Activated T-helper 1 cell treated with anti-CD3 and anti-CD28 coated beads, Interleukin-12 subunit alpha, Interleukin-12 subunit beta, Interleukin-2, Interleukin-4 antibody, amounts not matched to agents 30 ng/mL and 10 ng/mL and 1 ng/mL, durations not matched to agents 14 hours and 24 hours and 36 hours (primary cell): ENCODE data around the gene SPATA17. TPM values are rescaled to one million over a fixed set of nuclear protein-coding genes. Genes with fewer than 3 reads are reported as not detected.
"Not testable (repeated sequence)": the region's sequence is repeated elsewhere in the genome, so short reads cannot be mapped to it uniquely, and the experiment has no call there.

Experiments
- DNase-seq: peaks from one replicate; pipeline ENCODE4 v3.0.0; 2021; ENCODE audit warnings: low spot score
- H3K27ac Mint-ChIP-seq: one replicate; pipeline ENCODE4 v1.8.0; 2021; ENCODE audit warnings: mild to moderate bottlenecking, mixed read lengths
- H3K27me3 Mint-ChIP-seq: one replicate; pipeline ENCODE4 v1.8.0; 2022; ENCODE audit warnings: mild to moderate bottlenecking, moderate library complexity, mixed read lengths; ENCODE audit not compliant: insufficient read depth
- H3K36me3 Mint-ChIP-seq: one replicate; pipeline ENCODE4 v1.8.0; 2021; ENCODE audit warnings: low read depth, mixed read lengths
- H3K4me1 Mint-ChIP-seq: one replicate; pipeline ENCODE4 v1.8.0; 2021; ENCODE audit warnings: low read depth, mixed read lengths
- H3K4me3 Mint-ChIP-seq: one replicate; pipeline ENCODE4 v1.8.0; 2021; ENCODE audit warnings: mild to moderate bottlenecking, moderate library complexity, mixed read lengths
- H3K9me3 Mint-ChIP-seq: one replicate; pipeline ENCODE4 v1.8.0; 2021; ENCODE audit warnings: mixed read lengths
- intact Hi-C: fragments of 100-400 bp; cut with micrococcal nuclease; formaldehyde crosslinking; loops from one replicate; pipeline ENCODE4 v1.15.1; 2024
- total RNA-seq: library from RNA; stranded (reverse); gene quantifications from 2 replicates; pipeline ENCODE4 v1.2.3, GENCODE V29; 2022

Gene SPATA17
- total RNA-seq, 1 donor from 2014 or later = not detected

DNA sequence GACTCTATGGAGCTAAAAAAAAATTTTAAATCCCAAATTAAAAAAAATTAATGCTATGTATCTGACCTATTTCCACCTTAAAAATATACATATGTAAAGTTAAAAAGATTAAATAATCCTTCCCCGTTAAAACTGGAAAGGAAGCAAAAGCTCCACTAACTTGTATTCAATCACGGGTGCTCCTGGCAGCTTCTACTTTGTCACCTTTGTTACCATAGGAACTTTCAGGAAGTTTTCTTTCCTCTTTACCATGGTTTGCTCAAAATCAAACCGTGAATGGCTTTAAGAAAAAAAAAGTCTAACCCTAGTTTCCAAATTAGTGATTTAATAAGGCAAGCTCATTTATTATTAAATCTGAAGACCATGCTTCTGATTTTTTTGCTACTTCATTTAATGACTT is 3.7 kb upstream of the SPATA17 start:
- Mint-ChIP-seq H3K4me1 (peaks cover 39% of the 10 kb centered on the region), H3K27ac (no peak overlapping the region), H3K36me3 (peaks cover 6% of the 10 kb centered on the region), H3K9me3 (no peaks in the 10 kb centered on the region), H3K4me3 (no peak overlapping the region), H3K27me3 (peaks cover 3% of the 10 kb centered on the region)
- no peak for DNase-seq
- intact Hi-C loops = loop anchor here (10.0 kb wide), 1 partner anchor 1547 kb away; the partner anchor contains the start of gene LYPLAL1

DNA sequence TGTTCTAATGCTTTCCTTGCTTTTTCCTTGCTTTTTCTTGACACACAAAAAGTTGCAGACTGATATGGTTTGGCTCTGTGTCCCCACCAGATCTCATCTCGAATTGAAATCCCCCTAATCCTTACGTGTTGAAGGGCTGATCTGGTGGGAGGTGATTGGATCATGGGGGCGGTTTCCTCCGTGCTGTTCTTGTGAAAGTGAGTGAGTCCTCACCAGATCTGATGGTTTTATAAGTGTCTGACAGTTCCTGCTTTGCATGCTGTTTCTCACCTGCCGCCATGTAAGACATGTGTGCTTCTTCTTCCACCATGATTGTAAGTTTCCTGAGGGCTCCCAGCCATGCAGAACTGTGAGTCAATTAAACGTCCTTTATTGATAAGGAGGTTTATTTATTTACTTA is 11.3 kb downstream of the SPATA17 start:
- intact Hi-C loops = no loop called here
- DNase-seq = no peak
- Mint-ChIP-seq H3K27ac (no peak overlapping the region), H3K9me3 (no peaks in the 10 kb centered on the region), H3K4me1 (no peaks in the 10 kb centered on the region), H3K4me3 (no peak overlapping the region), H3K27me3 (peaks cover 5% of the 10 kb centered on the region), H3K36me3 (no peaks in the 10 kb centered on the region)

DNA sequence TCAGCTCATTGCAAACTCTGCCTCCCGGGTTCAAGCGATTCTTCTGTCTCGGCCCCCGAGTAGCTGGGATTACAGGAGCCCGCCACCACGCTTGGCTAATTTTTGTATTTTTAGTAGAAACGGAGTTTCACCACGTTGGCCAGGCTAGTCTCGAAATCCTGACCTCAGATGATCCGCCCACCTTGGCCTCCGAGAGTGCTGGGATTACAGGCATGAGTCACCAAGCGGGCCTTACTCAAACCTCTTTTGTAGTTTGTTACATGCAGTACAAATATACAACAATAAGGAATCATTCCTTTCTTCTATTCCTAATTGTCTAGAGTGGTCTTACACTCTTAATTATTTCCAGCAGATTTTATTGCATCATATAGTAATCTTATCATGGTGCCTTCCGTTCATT is 16.6 kb downstream of the SPATA17 start:
- intact Hi-C loops = no loop called here
- Mint-ChIP-seq H3K27me3 (peaks cover 5% of the 10 kb centered on the region), H3K9me3 (no peaks in the 10 kb centered on the region), H3K27ac (no peak overlapping the region), H3K36me3 (no peaks in the 10 kb centered on the region), H3K4me1 (no peaks in the 10 kb centered on the region), H3K4me3 (no peak overlapping the region)
- no peak for DNase-seq

DNA sequence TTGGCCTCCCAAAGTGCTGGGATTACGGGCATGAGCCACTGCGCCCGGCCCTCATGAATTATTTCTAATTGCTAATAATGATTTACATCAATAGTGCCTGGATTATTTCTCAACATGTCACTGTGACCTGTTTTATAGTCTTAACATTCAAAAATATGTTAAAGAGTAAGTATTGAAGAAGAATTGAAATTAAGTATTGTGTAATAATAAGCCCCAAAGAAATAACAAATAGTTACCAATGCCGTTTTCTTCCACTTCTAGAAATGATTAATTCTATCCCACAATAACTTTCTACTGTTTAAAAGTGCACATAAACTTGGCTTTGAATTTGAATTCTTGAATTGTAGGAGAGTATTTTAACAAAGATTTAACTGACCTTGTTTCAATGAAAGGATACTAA is 19.5 kb downstream of the SPATA17 start:
- Mint-ChIP-seq H3K4me1 (no peaks in the 10 kb centered on the region), H3K27ac (no peak overlapping the region), H3K9me3 (no peaks in the 10 kb centered on the region), H3K27me3 (no peaks in the 10 kb centered on the region), H3K36me3 (no peaks in the 10 kb centered on the region), H3K4me3 (no peak overlapping the region)
- intact Hi-C loops = no loop called here
- no peak for DNase-seq

DNA sequence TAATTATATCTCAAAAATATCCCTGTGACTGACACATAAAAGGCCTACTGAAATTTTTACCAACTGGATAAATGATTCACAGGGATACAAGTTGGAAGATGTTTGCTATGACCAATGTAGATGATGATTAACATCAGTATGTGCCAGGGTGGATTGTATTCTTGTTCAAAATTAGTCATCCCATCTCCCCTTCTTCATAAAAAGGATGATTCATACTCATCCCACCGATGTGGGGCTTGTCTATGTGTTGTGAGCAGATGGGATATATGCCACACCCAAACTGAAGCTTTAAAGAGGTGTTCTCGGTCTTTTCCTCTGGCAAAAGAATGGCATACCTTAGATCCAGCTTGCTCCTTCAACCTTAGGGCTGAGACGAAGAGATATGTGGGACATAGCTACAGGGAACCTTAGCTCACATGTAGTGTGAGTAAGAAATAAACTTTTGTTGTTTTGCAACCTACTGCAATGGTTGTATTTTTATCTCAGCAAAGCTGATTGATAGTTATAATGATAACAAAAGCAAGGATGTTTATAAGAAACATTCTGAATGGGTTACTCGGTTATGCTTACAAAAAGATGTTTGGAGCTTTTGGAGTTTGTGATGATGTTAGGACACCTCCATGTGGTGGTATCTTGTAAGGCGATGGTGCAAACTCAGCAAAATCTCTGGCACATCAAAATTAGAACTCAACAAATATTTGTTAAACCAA is 29.4 kb downstream of the SPATA17 start:
- no peaks in the 10 kb centered on the region for H3K27me3 Mint-ChIP-seq
- no peaks in the 10 kb centered on the region for H3K4me1 Mint-ChIP-seq
- no peaks in the 10 kb centered on the region for H3K9me3 Mint-ChIP-seq
- intact Hi-C loops = no loop called here
- DNase-seq = no peak
- no peak overlapping the region for H3K27ac Mint-ChIP-seq
- no peak overlapping the region for H3K4me3 Mint-ChIP-seq
- no peaks in the 10 kb centered on the region for H3K36me3 Mint-ChIP-seq

DNA sequence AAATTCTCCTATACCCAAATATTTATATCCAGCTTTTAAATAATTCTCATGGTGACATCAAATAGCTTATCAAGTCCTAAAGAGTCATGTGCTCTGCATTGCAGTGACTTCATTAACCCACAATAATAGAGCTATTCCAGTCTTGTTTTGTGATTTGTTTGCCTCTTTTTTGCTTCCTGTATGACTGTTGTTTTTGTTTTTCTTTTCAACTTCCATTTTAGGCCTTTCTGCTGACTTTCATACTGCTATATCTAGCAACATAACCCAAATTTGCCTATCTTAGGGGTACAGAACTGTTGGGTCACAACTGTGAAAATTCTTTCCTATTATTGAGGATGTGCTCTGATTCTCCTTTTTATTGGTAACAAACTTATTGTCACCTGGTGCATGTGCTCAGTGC is 30.3 kb downstream of the SPATA17 start:
- Mint-ChIP-seq H3K9me3 (no peaks in the 10 kb centered on the region), H3K4me1 (no peaks in the 10 kb centered on the region), H3K36me3 (no peaks in the 10 kb centered on the region), H3K27me3 (no peaks in the 10 kb centered on the region), H3K27ac (no peak overlapping the region), H3K4me3 (no peak overlapping the region)
- intact Hi-C loops = no loop called here
- DNase-seq = no peak

DNA sequence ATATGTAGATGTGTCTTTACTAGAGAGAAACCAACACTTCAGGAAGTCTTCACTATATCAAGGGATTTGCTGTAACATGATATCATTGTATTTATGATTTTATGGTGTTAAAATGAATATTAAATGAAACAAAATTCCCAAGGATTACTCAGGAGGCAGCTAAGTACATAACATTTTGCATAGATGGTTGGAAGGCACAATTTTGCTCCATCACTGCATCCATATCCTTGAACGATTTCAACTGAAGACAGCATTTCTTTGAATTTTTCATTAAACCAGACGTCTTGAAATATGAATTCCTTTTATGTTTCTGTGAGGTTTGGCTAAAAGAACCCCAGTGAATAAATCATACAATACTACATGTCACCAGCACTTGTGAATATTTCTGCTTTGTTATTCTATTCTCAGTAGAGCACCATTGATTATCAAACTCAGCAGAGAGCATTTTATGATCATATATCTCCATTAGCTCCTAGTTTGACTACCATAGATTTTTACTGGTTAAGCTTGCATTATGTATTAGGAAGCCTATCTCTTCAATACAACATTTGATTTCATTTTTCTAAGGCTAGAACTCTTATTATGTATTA is 37.3 kb downstream of the SPATA17 start:
- no peak overlapping the region for H3K4me3 Mint-ChIP-seq
- H3K9me3 Mint-ChIP-seq = no peaks in the 10 kb centered on the region
- intact Hi-C loops = no loop called here
- H3K27ac Mint-ChIP-seq = no peak overlapping the region
- peaks cover 2% of the 10 kb centered on the region for H3K27me3 Mint-ChIP-seq
- H3K4me1 Mint-ChIP-seq = no peaks in the 10 kb centered on the region
- no peaks in the 10 kb centered on the region for H3K36me3 Mint-ChIP-seq
- DNase-seq = no peak

DNA sequence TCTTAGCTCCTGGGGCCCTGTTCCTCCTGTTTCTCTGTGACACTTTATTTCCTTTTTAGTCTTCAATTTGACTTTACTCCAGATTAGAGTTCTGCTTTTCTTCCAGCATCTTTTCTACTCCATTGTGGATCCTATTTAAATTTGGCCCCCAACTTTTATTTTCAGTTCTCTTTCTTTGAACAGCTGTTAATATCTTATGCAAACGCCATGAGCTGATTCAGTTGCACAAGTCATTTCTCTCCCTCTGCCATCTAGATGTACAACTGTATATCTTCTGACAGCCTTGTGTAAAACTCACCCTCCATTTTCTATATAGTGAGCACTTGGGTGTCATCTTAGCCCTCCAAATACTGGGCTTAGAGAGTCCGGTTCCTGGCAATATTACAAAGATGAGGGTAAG is 42.2 kb downstream of the SPATA17 start:
- no peak for DNase-seq
- Mint-ChIP-seq H3K4me1 (no peaks in the 10 kb centered on the region), H3K4me3 (no peak overlapping the region), H3K36me3 (no peaks in the 10 kb centered on the region), H3K9me3 (no peaks in the 10 kb centered on the region), H3K27ac (no peak overlapping the region), H3K27me3 (peaks cover 2% of the 10 kb centered on the region)
- intact Hi-C loops = no loop called here

DNA sequence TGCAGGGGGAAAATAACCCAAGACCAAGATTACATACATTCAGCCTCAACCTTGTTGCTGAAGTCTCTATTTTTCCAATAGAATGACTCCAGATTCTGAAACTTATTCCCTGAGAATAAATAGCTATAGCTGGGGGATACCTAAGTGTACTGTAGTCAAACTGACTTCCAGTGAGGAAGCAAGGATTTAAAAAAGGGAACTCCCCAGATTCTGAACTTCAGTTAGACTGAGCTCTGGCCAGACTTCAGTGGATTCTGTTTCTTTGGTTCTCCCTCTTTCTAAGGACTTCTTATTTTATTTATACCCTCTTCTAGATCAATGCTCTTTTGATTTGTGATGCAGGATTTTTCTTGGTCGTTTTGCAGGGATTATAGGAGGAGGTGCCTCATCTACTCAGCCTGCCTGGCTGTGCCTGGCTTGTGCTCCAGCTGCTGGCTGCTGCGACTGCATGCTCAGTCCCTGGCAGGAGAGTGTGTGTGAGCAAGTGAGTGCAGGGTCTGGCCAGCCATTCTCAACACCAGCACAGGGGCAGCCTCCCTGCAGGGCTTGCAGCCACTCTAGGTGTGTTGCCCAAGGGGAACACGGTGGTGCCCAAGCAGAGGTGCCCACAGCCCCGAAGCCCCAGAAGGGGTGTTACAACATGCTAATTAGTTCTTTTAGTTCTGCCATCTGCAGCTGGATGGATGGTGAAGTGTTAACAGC is 43.0 kb downstream of the SPATA17 start:
- H3K4me3 Mint-ChIP-seq = no peak overlapping the region
- H3K9me3 Mint-ChIP-seq = no peaks in the 10 kb centered on the region
- peaks cover 2% of the 10 kb centered on the region for H3K27me3 Mint-ChIP-seq
- no peaks in the 10 kb centered on the region for H3K36me3 Mint-ChIP-seq
- H3K4me1 Mint-ChIP-seq = no peaks in the 10 kb centered on the region
- DNase-seq = no peak
- intact Hi-C loops = no loop called here
- H3K27ac Mint-ChIP-seq = no peak overlapping the region

DNA sequence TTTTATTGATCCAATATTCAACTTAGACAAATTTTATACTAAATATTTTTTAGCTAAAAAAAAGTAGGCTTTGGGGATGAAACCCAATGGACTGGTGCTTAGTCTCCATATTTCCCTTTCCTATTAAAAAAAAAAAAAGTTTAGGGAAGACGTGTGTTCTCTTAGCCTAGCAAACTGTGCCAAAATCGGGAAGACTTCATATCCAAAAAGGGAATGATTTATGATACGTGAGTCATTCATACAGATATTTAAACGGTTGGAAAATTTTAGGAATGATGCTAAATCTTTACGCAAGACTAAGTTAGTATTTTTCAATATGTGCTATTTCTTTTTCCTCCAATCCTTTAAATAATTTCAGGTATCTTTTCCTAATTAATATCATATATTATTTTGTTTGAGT is 50.7 kb downstream of the SPATA17 start:
- Mint-ChIP-seq H3K36me3 (no peaks in the 10 kb centered on the region), H3K4me1 (no peaks in the 10 kb centered on the region), H3K27ac (no peak overlapping the region), H3K27me3 (peaks cover 2% of the 10 kb centered on the region), H3K4me3 (no peak overlapping the region), H3K9me3 (no peaks in the 10 kb centered on the region)
- intact Hi-C loops = no loop called here
- DNase-seq = no peak

DNA sequence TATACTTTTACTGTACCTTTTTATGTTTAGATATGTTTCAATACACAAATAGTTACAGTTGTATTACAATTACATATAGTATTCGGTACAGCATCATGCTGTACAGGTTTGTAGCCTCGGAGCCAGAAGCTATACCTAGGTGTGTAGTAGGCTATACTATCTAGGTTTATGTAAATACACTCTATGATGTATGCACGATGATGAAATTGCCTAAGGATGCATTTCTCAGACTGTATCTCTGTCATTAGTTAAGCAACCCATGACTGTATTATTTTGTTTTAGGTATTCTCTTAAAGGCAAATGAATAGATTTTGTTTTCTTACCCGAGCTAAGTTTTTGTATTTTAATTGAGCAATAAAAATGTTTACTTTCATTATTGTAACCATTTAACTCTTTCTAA is 56.4 kb downstream of the SPATA17 start:
- no peaks in the 10 kb centered on the region for H3K9me3 Mint-ChIP-seq
- peaks cover 2% of the 10 kb centered on the region for H3K27me3 Mint-ChIP-seq
- H3K4me3 Mint-ChIP-seq = no peak overlapping the region
- H3K4me1 Mint-ChIP-seq = no peaks in the 10 kb centered on the region
- DNase-seq = no peak
- H3K27ac Mint-ChIP-seq = no peak overlapping the region
- no peaks in the 10 kb centered on the region for H3K36me3 Mint-ChIP-seq
- intact Hi-C loops = no loop called here

DNA sequence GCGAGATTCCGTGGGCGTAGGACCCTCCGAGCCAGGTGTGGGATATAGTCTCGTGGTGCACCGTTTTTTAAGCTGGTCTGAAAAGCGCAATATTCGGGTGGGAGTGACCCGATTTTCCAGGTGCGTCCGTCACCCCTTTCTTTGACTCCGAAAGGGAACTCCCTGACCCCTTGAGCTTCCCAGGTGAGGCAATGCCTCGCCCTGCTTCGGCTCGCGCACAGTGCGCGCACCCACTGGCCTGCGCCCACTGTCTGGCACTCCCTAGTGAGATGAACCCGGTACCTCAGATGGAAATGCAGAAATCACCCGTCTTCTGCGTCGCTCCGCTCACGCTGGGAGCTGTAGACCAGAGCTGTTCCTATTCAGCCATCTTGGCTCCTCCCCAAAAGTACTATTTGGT is 65.0 kb downstream of the SPATA17 start:
- H3K4me3 Mint-ChIP-seq, H3K4me1 Mint-ChIP-seq, H3K27ac Mint-ChIP-seq, DNase-seq, H3K36me3 Mint-ChIP-seq, intact Hi-C loops, H3K27me3 Mint-ChIP-seq, H3K9me3 Mint-ChIP-seq: not testable (repeated sequence)

DNA sequence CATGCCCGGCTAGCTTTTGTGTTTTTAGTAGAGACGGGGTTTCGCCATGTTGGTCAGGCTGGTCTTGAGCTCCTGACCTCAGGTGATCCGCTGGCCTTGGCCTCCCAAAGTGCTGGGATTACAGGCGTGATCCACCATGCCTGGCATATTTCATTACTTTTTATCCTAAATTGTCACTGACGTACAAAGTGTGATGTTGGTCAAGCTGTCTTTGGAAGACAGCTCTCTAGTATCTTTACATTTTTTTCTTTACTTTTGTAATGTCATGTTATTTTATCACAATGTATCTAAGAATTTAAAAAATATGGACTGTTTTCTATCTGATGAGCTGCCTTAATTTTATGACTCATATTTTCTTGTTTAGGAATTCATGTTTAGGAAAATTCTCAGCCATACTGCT is 72.2 kb downstream of the SPATA17 start:
- H3K4me3 Mint-ChIP-seq = no peak overlapping the region
- peaks cover 6% of the 10 kb centered on the region for H3K9me3 Mint-ChIP-seq
- no peak for DNase-seq
- intact Hi-C loops = no loop called here
- no peaks in the 10 kb centered on the region for H3K4me1 Mint-ChIP-seq
- H3K36me3 Mint-ChIP-seq = no peaks in the 10 kb centered on the region
- no peak overlapping the region for H3K27ac Mint-ChIP-seq
- no peaks in the 10 kb centered on the region for H3K27me3 Mint-ChIP-seq
